HepG2 (cell line): ENCODE results near the gene TECTB. TPM values are rescaled to one million over a fixed set of nuclear protein-coding genes. Genes with fewer than 3 reads are reported as not detected.

ENCODE experiments used
- ERF ChIP-seq: IDR thresholded peaks from 2 replicates; pipeline ENCODE4 v1.6.1; 2018; ENCODE audit warnings: missing biosample characterization, missing genetic modification reagents
- FOSL2 ChIP-seq: sonication (generic); formaldehyde crosslinking; IDR thresholded peaks from 2 replicates; pipeline ENCODE4 v1.4.0; 2020; ENCODE audit warnings: missing genetic modification reagents
- GABPB1 ChIP-seq: IDR thresholded peaks from 2 replicates; pipeline ENCODE4 v1.6.1; 2016; ENCODE audit warnings: mild to moderate bottlenecking, missing genetic modification reagents, moderate library complexity, missing compliant biosample characterization
- KAT7 ChIP-seq: IDR thresholded peaks from 2 replicates; pipeline ENCODE4 v1.6.1; 2018; ENCODE audit warnings: borderline replicate concordance, missing compliant biosample characterization
- NFATC3 ChIP-seq: sonication (generic); formaldehyde crosslinking; IDR thresholded peaks from 2 replicates; pipeline ENCODE4 v1.5.1; 2020; ENCODE audit warnings: mild to moderate bottlenecking, missing genetic modification reagents
- PITX1 ChIP-seq: sonication (generic); formaldehyde crosslinking; IDR thresholded peaks from 2 replicates; pipeline ENCODE4 v1.5.1; 2020; ENCODE audit warnings: mild to moderate bottlenecking, missing genetic modification reagents
- SMC3 ChIP-seq: IDR thresholded peaks from 2 replicates; pipeline ENCODE4 v1.6.1; 2011; ENCODE audit warnings: low read length, improper control_type of control experiment
- SMYD3 ChIP-seq: sonication (generic); formaldehyde crosslinking; IDR thresholded peaks from 2 replicates; pipeline ENCODE4 v1.8.1; 2023; ENCODE audit warnings: mild to moderate bottlenecking, missing genetic modification reagents
- SPEN ChIP-seq: sonication (generic); formaldehyde crosslinking; IDR thresholded peaks from 2 replicates; pipeline ENCODE4 v1.5.1; 2020; ENCODE audit warnings: low read depth, mild to moderate bottlenecking, missing genetic modification reagents
- THAP11 ChIP-seq: IDR thresholded peaks from 2 replicates; pipeline ENCODE4 v1.6.1; 2016; ENCODE audit warnings: missing biosample characterization, missing genetic modification reagents
- WIZ ChIP-seq: sonication (generic); formaldehyde crosslinking; IDR thresholded peaks from 2 replicates; pipeline ENCODE4 v1.5.1; 2020; ENCODE audit warnings: mild to moderate bottlenecking, missing genetic modification reagents
- XRCC5 ChIP-seq: fragments of 200-400 bp; formaldehyde crosslinking; optimal IDR thresholded peaks from 2 replicates; pipeline ENCODE3; 2017; ENCODE audit warnings: mild to moderate bottlenecking, low read length
- YEATS4 ChIP-seq: sonication (generic); formaldehyde crosslinking; IDR thresholded peaks from 2 replicates; pipeline ENCODE4 v1.4.0; 2020; ENCODE audit warnings: missing genetic modification reagents, borderline replicate concordance
- ZBTB42 ChIP-seq: sonication (generic); formaldehyde crosslinking; IDR thresholded peaks from 2 replicates; pipeline ENCODE4 v1.5.0; 2020; ENCODE audit warnings: mild to moderate bottlenecking, missing genetic modification reagents
- ZNF17 ChIP-seq: sonication (generic); formaldehyde crosslinking; IDR thresholded peaks from 2 replicates; pipeline ENCODE4 v1.5.0; 2020; ENCODE audit warnings: mild to moderate bottlenecking, missing genetic modification reagents
- ZNF296 ChIP-seq: sonication (generic); formaldehyde crosslinking; conservative IDR thresholded peaks from 2 replicates; pipeline ENCODE4 v1.5.0; 2020; ENCODE audit warnings: mild to moderate bottlenecking, missing genetic modification reagents
- ZNF607 ChIP-seq: sonication (generic); formaldehyde crosslinking; IDR thresholded peaks from 2 replicates; pipeline ENCODE4 v1.5.1; 2020; ENCODE audit warnings: missing genetic modification reagents, mild to moderate bottlenecking, borderline replicate concordance
- ZNF703 ChIP-seq: sonication (generic); formaldehyde crosslinking; IDR thresholded peaks from 2 replicates; pipeline ENCODE4 v1.5.1; 2020; ENCODE audit warnings: missing genetic modification reagents, mild to moderate bottlenecking, moderate library complexity, borderline replicate concordance
- ZNF850 ChIP-seq: sonication (generic); formaldehyde crosslinking; conservative IDR thresholded peaks from 2 replicates; pipeline ENCODE4 v1.9.0; 2021; ENCODE audit warnings: mild to moderate bottlenecking, missing genetic modification reagents
- polyA plus RNA-seq, 8 experiments: library from polyadenylated mRNA; depleted of rRNA in 3 of 8; stranded (reverse) in 7 of 8; unstranded in 1 of 8; fragments of >200 nt; fragmentation: Illumina TruSeq in 4 of 8; extraction: Trizol in 4 of 8; gene quantifications; 2 replicates each; pipeline versions ENCODE4 v1.2.1 to v1.2.3, GENCODE V29; 2011 to 2016; ENCODE audit warnings: low read depth in 4 of 8, missing spikeins in 1 of 8, mixed read lengths in 1 of 8; ENCODE audit not compliant: insufficient read depth in 1 of 8
- total RNA-seq, 5 experiments: library from RNA; depleted of rRNA; stranded (reverse); fragments of >200 nt; fragmentation: Illumina TruSeq; extraction: Trizol; gene quantifications; 2 replicates each; pipeline ENCODE4 v1.2.3, GENCODE V29; 2016; ENCODE audit warnings: low read depth in 1 of 5
- TF ChIP-seq, protein P1 (sequence below): sonication (generic); formaldehyde crosslinking; IDR thresholded peaks from 2 replicates; pipeline ENCODE4 v1.9.0; 2021; ENCODE audit warnings: missing genetic modification reagents, borderline replicate concordance
- TF ChIP-seq, protein P2 (sequence below): sonication (generic); formaldehyde crosslinking; IDR thresholded peaks from 2 replicates; pipeline ENCODE4 v1.4.0; 2020; ENCODE audit warnings: mild to moderate bottlenecking, missing genetic modification reagents, borderline replicate concordance
- TF ChIP-seq, protein P3 (sequence below): sonication (generic); formaldehyde crosslinking; IDR thresholded peaks from 2 replicates; pipeline ENCODE4 v1.9.0; 2022; ENCODE audit warnings: missing genetic modification reagents, mild to moderate bottlenecking, borderline replicate concordance
- TF ChIP-seq, protein P4 (sequence below): IDR thresholded peaks from 2 replicates; pipeline ENCODE4 v1.6.1; 2016; ENCODE audit warnings: missing compliant biosample characterization, missing genetic modification reagents, borderline replicate concordance

The TECTB gene
- total and polyA plus RNA-seq, 2 of the 13 experiments (the other 11 are each of a cell fraction or from before 2014, with no cell fraction given): 0.78 to 1.8 TPM

DNA sequence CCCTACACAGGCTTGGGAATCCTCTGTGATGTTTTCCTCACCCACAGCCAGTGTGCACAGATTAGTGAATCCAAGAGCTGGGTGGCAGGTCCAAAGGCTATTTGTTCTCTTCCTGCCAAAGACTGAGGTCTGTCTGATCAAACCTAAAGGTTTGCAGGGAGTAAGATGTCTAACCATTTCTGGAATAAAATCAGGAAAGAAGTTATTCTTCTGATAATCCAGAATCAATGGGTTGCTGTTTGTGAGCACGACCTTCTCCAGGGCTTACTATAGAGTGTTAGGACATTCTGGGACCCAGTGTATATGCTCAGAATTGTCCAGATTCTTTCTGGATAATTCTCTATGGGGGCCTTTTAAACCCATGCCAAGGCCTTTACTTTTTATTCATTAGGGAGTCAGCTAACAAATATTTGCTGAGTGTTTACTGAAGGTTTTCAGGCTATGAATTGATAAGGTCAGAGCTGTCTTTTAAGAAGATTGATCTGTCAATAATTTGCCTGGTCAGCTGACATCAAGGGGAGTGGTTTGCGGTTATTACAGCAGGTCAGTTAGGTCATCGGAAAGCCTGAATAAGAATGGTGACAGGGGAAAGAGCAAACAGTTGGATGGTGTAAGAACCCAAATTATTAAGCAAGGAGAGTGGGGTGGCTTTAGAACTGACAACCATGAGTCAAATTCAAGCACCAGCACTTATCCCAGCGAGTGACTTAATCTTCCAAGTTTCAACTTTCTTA lies 7.5 kb upstream of the TECTB start (continued):
- TF ChIP-seq, protein P1, sequence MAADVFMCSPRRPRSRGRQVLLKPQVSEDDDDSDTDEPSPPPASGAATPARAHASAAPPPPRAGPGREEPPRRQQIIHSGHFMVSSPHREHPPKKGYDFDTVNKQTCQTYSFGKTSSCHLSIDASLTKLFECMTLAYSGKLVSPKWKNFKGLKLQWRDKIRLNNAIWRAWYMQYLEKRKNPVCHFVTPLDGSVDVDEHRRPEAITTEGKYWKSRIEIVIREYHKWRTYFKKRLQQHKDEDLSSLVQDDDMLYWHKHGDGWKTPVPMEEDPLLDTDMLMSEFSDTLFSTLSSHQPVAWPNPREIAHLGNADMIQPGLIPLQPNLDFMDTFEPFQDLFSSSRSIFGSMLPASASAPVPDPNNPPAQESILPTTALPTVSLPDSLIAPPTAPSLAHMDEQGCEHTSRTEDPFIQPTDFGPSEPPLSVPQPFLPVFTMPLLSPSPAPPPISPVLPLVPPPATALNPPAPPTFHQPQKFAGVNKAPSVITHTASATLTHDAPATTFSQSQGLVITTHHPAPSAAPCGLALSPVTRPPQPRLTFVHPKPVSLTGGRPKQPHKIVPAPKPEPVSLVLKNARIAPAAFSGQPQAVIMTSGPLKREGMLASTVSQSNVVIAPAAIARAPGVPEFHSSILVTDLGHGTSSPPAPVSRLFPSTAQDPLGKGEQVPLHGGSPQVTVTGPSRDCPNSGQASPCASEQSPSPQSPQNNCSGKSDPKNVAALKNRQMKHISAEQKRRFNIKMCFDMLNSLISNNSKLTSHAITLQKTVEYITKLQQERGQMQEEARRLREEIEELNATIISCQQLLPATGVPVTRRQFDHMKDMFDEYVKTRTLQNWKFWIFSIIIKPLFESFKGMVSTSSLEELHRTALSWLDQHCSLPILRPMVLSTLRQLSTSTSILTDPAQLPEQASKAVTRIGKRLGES (CRISPR knock-in tag): peak; percentile 41; the same call in 1 of the 2 replicates
- TF ChIP-seq WIZ (CRISPR knock-in tag) (0 out of 2 replicates have a peak, but pooled peaks have one; percentile 74), THAP11 (CRISPR knock-in tag) (peak; percentile 71; the same call in 1 of the 2 replicates), ZNF296 (CRISPR knock-in tag) (no peak), ZBTB42 (no peak), FOSL2 (peak; percentile 92), KAT7 (CRISPR knock-in tag) (peak; percentile 47; the same call in 1 of the 2 replicates), PITX1 (CRISPR knock-in tag) (peak; percentile 71; the same call in 1 of the 2 replicates), SMC3 (peak; percentile 36; the same call in 1 of the 2 replicates), ZNF607 (CRISPR knock-in tag) (no peak), GABPB1 (CRISPR knock-in tag) (peak; percentile 41; the same call in 1 of the 2 replicates), NFATC3 (CRISPR knock-in tag) (no peak), ERF (CRISPR knock-in tag) (peak; percentile 69; the same call in 1 of the 2 replicates), SMYD3 (no peak), SPEN (no peak), ZNF703 (CRISPR knock-in tag) (no peak), ZNF17 (CRISPR knock-in tag) (no peak), XRCC5 (no peak), ZNF850 (CRISPR knock-in tag) (no peak), YEATS4 (CRISPR knock-in tag) (no peak)
- TF ChIP-seq, protein P2, sequence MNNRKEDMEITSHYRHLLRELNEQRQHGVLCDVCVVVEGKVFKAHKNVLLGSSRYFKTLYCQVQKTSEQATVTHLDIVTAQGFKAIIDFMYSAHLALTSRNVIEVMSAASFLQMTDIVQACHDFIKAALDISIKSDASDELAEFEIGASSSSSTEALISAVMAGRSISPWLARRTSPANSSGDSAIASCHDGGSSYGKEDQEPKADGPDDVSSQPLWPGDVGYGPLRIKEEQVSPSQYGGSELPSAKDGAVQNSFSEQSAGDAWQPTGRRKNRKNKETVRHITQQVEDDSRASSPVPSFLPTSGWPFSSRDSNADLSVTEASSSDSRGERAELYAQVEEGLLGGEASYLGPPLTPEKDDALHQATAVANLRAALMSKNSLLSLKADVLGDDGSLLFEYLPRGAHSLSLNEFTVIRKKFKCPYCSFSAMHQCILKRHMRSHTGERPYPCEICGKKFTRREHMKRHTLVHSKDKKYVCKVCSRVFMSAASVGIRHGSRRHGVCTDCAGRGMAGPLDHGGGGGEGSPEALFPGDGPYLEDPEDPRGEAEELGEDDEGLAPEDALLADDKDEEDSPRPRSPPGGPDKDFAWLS: no peak
- TF ChIP-seq, protein P3, sequence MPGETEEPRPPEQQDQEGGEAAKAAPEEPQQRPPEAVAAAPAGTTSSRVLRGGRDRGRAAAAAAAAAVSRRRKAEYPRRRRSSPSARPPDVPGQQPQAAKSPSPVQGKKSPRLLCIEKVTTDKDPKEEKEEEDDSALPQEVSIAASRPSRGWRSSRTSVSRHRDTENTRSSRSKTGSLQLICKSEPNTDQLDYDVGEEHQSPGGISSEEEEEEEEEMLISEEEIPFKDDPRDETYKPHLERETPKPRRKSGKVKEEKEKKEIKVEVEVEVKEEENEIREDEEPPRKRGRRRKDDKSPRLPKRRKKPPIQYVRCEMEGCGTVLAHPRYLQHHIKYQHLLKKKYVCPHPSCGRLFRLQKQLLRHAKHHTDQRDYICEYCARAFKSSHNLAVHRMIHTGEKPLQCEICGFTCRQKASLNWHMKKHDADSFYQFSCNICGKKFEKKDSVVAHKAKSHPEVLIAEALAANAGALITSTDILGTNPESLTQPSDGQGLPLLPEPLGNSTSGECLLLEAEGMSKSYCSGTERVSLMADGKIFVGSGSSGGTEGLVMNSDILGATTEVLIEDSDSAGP (CRISPR knock-in tag): no peak
- TF ChIP-seq, protein P4, sequence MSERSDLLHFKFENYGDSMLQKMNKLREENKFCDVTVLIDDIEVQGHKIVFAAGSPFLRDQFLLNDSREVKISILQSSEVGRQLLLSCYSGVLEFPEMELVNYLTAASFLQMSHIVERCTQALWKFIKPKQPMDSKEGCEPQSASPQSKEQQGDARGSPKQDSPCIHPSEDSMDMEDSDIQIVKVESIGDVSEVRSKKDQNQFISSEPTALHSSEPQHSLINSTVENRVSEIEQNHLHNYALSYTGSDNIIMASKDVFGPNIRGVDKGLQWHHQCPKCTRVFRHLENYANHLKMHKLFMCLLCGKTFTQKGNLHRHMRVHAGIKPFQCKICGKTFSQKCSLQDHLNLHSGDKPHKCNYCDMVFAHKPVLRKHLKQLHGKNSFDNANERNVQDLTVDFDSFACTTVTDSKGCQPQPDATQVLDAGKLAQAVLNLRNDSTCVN (CRISPR knock-in tag): peak; percentile 98
